ENCODE data around the gene SLC6A1.
"Not testable (repeated sequence)": the region's sequence is repeated elsewhere in the genome, so short reads cannot be mapped to it uniquely, and the experiment has no call there.

The SLC6A1 gene

GRCh38 chr3:11060500-11061251 is 68.1 kb downstream of the SLC6A1 start:
- H3K9ac ChIP-seq (ENCODE audit: low read length in 2 of 2), result peak overlapping the region in 1 of 2 donors; percentile 69
- no peaks in the 10 kb centered on the region for H3K9me3 ChIP-seq (ENCODE audit: control insufficient read depth in 2 of 2, low read length in 2 of 2)
- H3K4me1 ChIP-seq (ENCODE audit: control insufficient read depth, insufficient read depth, low read length), result peaks cover 11% of the 10 kb centered on the region
- no peaks in the 10 kb centered on the region for H3K36me3 ChIP-seq (ENCODE audit: control insufficient read depth in 2 of 2, insufficient read depth in 2 of 2, low read length in 2 of 2)
- H3K27ac ChIP-seq (ENCODE audit: low read length), result no peak overlapping the region
- H3K27me3 ChIP-seq (ENCODE audit: control insufficient read depth in 1 of 2, insufficient read depth in 2 of 2, low read length in 2 of 2), result peaks cover 7 to 11% of the 10 kb centered on the region in 2 donors
- H3K4me3 ChIP-seq (ENCODE audit: low read length in 2 of 2), result peak overlapping the region in 1 of 2 donors; percentile 60

- Histone ChIP-seq H3K4me1 (ENCODE audit: control insufficient read depth, insufficient read depth, low read length) (peaks cover 11% of the 10 kb centered on the region), H3K4me3 (ENCODE audit: low read length in 2 of 2) (peak overlapping the region in 1 of 2 donors; percentile 60)
- not testable (repeated sequence) for H3K9me3 ChIP-seq (ENCODE audit: control insufficient read depth in 2 of 2, low read length in 2 of 2); H3K27me3 ChIP-seq (ENCODE audit: control insufficient read depth in 1 of 2, insufficient read depth in 2 of 2, low read length in 2 of 2); H3K9ac ChIP-seq (ENCODE audit: low read length in 2 of 2); H3K36me3 ChIP-seq (ENCODE audit: control insufficient read depth in 2 of 2, insufficient read depth in 2 of 2, low read length in 2 of 2); H3K27ac ChIP-seq (ENCODE audit: low read length)
Observed at GRCh38 chr3:11061268-11061871, 68.8 kb downstream of the SLC6A1 start.

GRCh38 chr3:11062704-11063103 is 70.2 kb downstream of the SLC6A1 start:
- peaks cover 3 to 8% of the 10 kb centered on the region in 2 donors for H3K27me3 ChIP-seq (ENCODE audit: control insufficient read depth in 1 of 2, insufficient read depth in 2 of 2, low read length in 2 of 2)
- H3K4me3 ChIP-seq (ENCODE audit: low read length in 2 of 2), result no peak overlapping the region
- H3K27ac ChIP-seq (ENCODE audit: low read length), result no peak overlapping the region
- H3K9me3 ChIP-seq (ENCODE audit: control insufficient read depth in 2 of 2, low read length in 2 of 2), result peaks cover 0 to 3% of the 10 kb centered on the region in 2 donors
- peaks cover 11% of the 10 kb centered on the region for H3K4me1 ChIP-seq (ENCODE audit: control insufficient read depth, insufficient read depth, low read length)
- no peaks in the 10 kb centered on the region for H3K36me3 ChIP-seq (ENCODE audit: control insufficient read depth in 2 of 2, insufficient read depth in 2 of 2, low read length in 2 of 2)
- H3K9ac ChIP-seq (ENCODE audit: low read length in 2 of 2), result no peak overlapping the region

GRCh38 chr3:11071096-11071755 is 78.7 kb downstream of the SLC6A1 start:
- H3K4me1 ChIP-seq (ENCODE audit: control insufficient read depth, insufficient read depth, low read length), result no peaks in the 10 kb centered on the region
- no peaks in the 10 kb centered on the region for H3K36me3 ChIP-seq (ENCODE audit: control insufficient read depth in 2 of 2, insufficient read depth in 2 of 2, low read length in 2 of 2)
- H3K27ac ChIP-seq (ENCODE audit: low read length), result no peak overlapping the region
- H3K9me3 ChIP-seq (ENCODE audit: control insufficient read depth in 2 of 2, low read length in 2 of 2), result peaks cover 5% of the 10 kb centered on the region in 2 donors
- no peak overlapping the region for H3K4me3 ChIP-seq (ENCODE audit: low read length in 2 of 2)
- H3K27me3 ChIP-seq (ENCODE audit: control insufficient read depth in 1 of 2, insufficient read depth in 2 of 2, low read length in 2 of 2), result no peaks in the 10 kb centered on the region
- H3K9ac ChIP-seq (ENCODE audit: low read length in 2 of 2), result no peak overlapping the region

GRCh38 chr3:11072631-11073030 is 80.1 kb downstream of the SLC6A1 start:
- peaks cover 2 to 5% of the 10 kb centered on the region in 2 donors for H3K9me3 ChIP-seq (ENCODE audit: control insufficient read depth in 2 of 2, low read length in 2 of 2)
- no peak overlapping the region for H3K4me3 ChIP-seq (ENCODE audit: low read length in 2 of 2)
- H3K27me3 ChIP-seq (ENCODE audit: control insufficient read depth in 1 of 2, insufficient read depth in 2 of 2, low read length in 2 of 2), result no peaks in the 10 kb centered on the region
- H3K27ac ChIP-seq (ENCODE audit: low read length), result no peak overlapping the region
- H3K4me1 ChIP-seq (ENCODE audit: control insufficient read depth, insufficient read depth, low read length), result no peaks in the 10 kb centered on the region
- no peak overlapping the region for H3K9ac ChIP-seq (ENCODE audit: low read length in 2 of 2)
- H3K36me3 ChIP-seq (ENCODE audit: control insufficient read depth in 2 of 2, insufficient read depth in 2 of 2, low read length in 2 of 2), result no peaks in the 10 kb centered on the region

- no peaks in the 10 kb centered on the region for H3K4me1 ChIP-seq (ENCODE audit: control insufficient read depth, insufficient read depth, low read length)
- H3K27ac ChIP-seq (ENCODE audit: low read length), result no peak overlapping the region
- no peaks in the 10 kb centered on the region for H3K27me3 ChIP-seq (ENCODE audit: control insufficient read depth in 1 of 2, insufficient read depth in 2 of 2, low read length in 2 of 2)
- H3K4me3 ChIP-seq (ENCODE audit: low read length in 2 of 2), result no peak overlapping the region
- no peaks in the 10 kb centered on the region for H3K9me3 ChIP-seq (ENCODE audit: control insufficient read depth in 2 of 2, low read length in 2 of 2)
- H3K36me3 ChIP-seq (ENCODE audit: control insufficient read depth in 2 of 2, insufficient read depth in 2 of 2, low read length in 2 of 2), result no peaks in the 10 kb centered on the region
- no peak overlapping the region for H3K9ac ChIP-seq (ENCODE audit: low read length in 2 of 2)
Observed at GRCh38 chr3:11074011-11074410, 81.5 kb downstream of the SLC6A1 start.

GRCh38 chr3:11074451-11074850 is 81.9 kb downstream of the SLC6A1 start:
- Histone ChIP-seq H3K36me3 (ENCODE audit: control insufficient read depth in 2 of 2, insufficient read depth in 2 of 2, low read length in 2 of 2) (no peaks in the 10 kb centered on the region), H3K27me3 (ENCODE audit: control insufficient read depth in 1 of 2, insufficient read depth in 2 of 2, low read length in 2 of 2) (no peaks in the 10 kb centered on the region), H3K4me1 (ENCODE audit: control insufficient read depth, insufficient read depth, low read length) (no peaks in the 10 kb centered on the region), H3K4me3 (ENCODE audit: low read length in 2 of 2) (no peak overlapping the region), H3K9ac (ENCODE audit: low read length in 2 of 2) (no peak overlapping the region), H3K27ac (ENCODE audit: low read length) (no peak overlapping the region), H3K9me3 (ENCODE audit: control insufficient read depth in 2 of 2, low read length in 2 of 2) (no peaks in the 10 kb centered on the region)

- not testable (repeated sequence) for H3K9me3 ChIP-seq (ENCODE audit: control insufficient read depth in 2 of 2, low read length in 2 of 2); H3K27ac ChIP-seq (ENCODE audit: low read length); H3K27me3 ChIP-seq (ENCODE audit: control insufficient read depth in 1 of 2, insufficient read depth in 2 of 2, low read length in 2 of 2); H3K4me1 ChIP-seq (ENCODE audit: control insufficient read depth, insufficient read depth, low read length); H3K4me3 ChIP-seq (ENCODE audit: low read length in 2 of 2); H3K36me3 ChIP-seq (ENCODE audit: control insufficient read depth in 2 of 2, insufficient read depth in 2 of 2, low read length in 2 of 2); H3K9ac ChIP-seq (ENCODE audit: low read length in 2 of 2)
Observed at GRCh38 chr3:11075122-11075521, 82.6 kb downstream of the SLC6A1 start.

GRCh38 chr3:11076711-11077110 is 84.2 kb downstream of the SLC6A1 start:
- no peaks in the 10 kb centered on the region for H3K27me3 ChIP-seq (ENCODE audit: control insufficient read depth in 1 of 2, insufficient read depth in 2 of 2, low read length in 2 of 2)
- no peaks in the 10 kb centered on the region for H3K9me3 ChIP-seq (ENCODE audit: control insufficient read depth in 2 of 2, low read length in 2 of 2)
- H3K36me3 ChIP-seq (ENCODE audit: control insufficient read depth in 2 of 2, insufficient read depth in 2 of 2, low read length in 2 of 2), result no peaks in the 10 kb centered on the region
- H3K4me3 ChIP-seq (ENCODE audit: low read length in 2 of 2), result no peak overlapping the region
- H3K4me1 ChIP-seq (ENCODE audit: control insufficient read depth, insufficient read depth, low read length), result no peaks in the 10 kb centered on the region
- H3K9ac ChIP-seq (ENCODE audit: low read length in 2 of 2), result no peak overlapping the region
- H3K27ac ChIP-seq (ENCODE audit: low read length), result no peak overlapping the region

- H3K4me3 ChIP-seq (ENCODE audit: low read length in 2 of 2), result no peak overlapping the region
- no peaks in the 10 kb centered on the region for H3K36me3 ChIP-seq (ENCODE audit: control insufficient read depth in 2 of 2, insufficient read depth in 2 of 2, low read length in 2 of 2)
- H3K9me3 ChIP-seq (ENCODE audit: control insufficient read depth in 2 of 2, low read length in 2 of 2), result no peaks in the 10 kb centered on the region
- no peaks in the 10 kb centered on the region for H3K27me3 ChIP-seq (ENCODE audit: control insufficient read depth in 1 of 2, insufficient read depth in 2 of 2, low read length in 2 of 2)
- no peak overlapping the region for H3K9ac ChIP-seq (ENCODE audit: low read length in 2 of 2)
- H3K27ac ChIP-seq (ENCODE audit: low read length), result no peak overlapping the region
- no peaks in the 10 kb centered on the region for H3K4me1 ChIP-seq (ENCODE audit: control insufficient read depth, insufficient read depth, low read length)
Observed at GRCh38 chr3:11077466-11077865, 84.9 kb downstream of the SLC6A1 start.
